Measurements from ENCODE around the gene TNIK.

TNIK gene

DNA sequence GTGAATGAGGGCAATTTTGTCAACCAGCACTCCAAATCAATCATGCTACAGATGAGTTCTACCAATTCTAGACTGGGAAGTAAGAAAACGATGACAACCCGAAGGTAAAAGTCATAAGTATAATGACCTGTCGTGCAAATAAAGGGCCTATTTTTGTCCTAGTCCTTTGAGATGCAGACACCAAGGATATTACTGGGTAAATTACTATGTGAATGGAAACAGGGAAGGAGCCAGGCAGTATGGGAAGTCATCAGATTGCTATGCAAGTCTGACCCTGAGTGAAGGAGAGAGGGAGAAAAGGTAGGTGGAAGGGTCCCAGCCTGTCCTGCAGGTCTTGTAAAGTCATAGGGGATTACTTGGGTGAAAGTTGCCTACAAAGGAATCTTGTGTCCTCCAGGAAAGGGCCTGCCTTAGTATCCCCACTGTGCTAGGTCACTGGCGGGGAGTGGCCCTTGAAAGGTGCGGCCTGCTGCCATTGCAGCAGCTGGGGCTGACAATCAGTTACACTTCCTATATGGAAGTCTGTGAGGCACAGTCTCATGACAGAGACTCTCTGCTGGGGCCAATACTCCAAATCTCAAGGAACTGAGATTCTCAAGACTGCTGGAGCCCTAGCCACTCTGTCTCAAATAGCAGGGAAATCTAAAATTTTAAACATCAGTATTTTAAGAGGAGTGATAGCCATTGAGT lies 283.8 kb downstream of the TNIK start:
- TF ChIP-seq, protein P1, sequence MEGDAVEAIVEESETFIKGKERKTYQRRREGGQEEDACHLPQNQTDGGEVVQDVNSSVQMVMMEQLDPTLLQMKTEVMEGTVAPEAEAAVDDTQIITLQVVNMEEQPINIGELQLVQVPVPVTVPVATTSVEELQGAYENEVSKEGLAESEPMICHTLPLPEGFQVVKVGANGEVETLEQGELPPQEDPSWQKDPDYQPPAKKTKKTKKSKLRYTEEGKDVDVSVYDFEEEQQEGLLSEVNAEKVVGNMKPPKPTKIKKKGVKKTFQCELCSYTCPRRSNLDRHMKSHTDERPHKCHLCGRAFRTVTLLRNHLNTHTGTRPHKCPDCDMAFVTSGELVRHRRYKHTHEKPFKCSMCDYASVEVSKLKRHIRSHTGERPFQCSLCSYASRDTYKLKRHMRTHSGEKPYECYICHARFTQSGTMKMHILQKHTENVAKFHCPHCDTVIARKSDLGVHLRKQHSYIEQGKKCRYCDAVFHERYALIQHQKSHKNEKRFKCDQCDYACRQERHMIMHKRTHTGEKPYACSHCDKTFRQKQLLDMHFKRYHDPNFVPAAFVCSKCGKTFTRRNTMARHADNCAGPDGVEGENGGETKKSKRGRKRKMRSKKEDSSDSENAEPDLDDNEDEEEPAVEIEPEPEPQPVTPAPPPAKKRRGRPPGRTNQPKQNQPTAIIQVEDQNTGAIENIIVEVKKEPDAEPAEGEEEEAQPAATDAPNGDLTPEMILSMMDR (IDR thresholded peaks at IDR 0.05): no peak
- TF ChIP-seq ZFX (IDR thresholded peaks at IDR 0.05; ENCODE audit: borderline replicate concordance): no peak
- H3K27ac ChIP-seq: no peak overlapping the region

DNA sequence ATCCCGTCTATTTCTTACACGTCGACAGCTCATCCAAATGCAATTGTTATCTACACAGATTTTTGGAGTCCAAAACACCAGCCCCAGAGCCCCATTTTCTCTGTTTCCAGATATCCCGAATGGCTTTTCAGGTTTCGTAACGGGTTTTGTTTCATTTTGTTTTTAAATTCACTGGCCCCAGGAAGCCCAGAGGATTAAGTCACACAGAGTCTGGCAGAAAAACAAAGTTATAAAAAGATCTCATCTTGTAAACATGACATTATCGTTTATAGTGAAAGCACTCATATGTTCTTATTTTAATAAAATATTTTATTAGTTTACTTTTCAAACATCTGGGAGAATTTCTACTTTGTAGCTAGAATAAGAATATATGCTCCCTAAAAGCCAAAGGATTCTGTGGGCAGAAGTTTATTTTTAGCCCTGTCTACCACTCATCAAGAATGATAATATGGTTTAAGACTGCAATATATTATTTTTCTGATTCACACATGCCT lies 284.4 kb downstream of the TNIK start:
- no peak overlapping the region for H3K27ac ChIP-seq
- TF ChIP-seq, protein P1 (IDR thresholded peaks at IDR 0.05): no peak
- TF ChIP-seq ZFX (IDR thresholded peaks at IDR 0.05; ENCODE audit: borderline replicate concordance): no peak

DNA sequence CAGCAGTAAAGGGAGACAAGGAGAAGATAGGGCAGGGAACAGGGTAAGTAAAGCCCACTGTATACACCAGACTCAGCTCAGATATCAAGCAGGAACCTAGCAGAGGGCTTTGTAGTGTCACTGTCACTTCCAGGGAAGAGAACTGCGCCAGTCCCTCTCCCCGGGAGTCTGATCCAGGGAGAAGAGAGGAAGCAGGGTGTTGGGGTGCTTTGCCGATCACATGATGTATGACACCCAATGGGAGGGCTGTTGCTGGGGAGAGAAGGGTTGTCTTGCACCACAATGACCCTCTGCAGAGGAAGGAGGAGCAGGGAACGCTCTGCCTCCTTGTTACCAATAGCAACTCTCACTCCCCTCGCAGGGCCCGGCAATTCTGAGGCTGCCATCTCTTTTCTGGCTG lies 286.5 kb downstream of the TNIK start:
- TF ChIP-seq, protein P1 (IDR thresholded peaks at IDR 0.05): no peak
- TF ChIP-seq ZFX (IDR thresholded peaks at IDR 0.05; ENCODE audit: borderline replicate concordance): no peak
- no peak overlapping the region for H3K27ac ChIP-seq

DNA sequence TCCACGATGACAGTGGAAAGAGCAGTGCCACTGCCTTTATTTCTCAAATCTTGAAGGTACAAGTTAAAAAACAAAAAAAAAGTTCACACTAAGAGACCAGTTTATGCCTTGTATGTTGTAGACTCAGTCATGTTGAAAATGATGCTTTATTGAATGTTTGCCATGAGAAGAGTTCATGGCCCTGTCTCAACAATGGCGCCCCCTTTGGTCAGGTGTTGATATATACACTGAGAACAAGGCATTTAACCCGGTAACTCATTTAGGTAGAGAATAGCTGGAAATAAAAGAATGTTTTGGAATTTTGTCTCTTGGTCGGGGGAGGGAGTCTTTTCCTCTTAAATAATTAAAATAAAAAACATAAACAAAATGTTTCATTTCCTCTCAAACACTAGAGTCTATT lies 288.1 kb downstream of the TNIK start:
- no peak for TF ChIP-seq ZFX (IDR thresholded peaks at IDR 0.05; ENCODE audit: borderline replicate concordance)
- TF ChIP-seq, protein P1 (IDR thresholded peaks at IDR 0.05): peak; percentile 68
- H3K27ac ChIP-seq: no peak overlapping the region

DNA sequence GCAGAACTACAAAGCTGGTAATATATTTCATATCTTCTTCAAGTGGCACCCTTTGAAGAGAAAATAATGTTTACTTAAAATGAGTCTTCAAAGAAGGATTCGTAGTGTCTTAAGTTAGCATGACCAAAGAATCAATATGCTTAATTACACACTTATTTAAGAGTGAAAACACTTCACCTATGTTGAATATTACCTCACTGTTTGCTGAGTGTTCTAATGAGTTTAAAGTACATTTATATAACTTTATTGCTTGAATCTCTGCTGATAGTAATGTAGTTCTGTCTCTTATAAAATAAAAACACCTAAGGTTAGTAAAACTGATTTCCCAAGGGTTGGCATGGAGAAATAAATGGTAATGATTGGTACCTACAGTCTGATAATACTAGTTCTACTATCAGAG lies 290.3 kb downstream of the TNIK start:
- TF ChIP-seq ZFX (IDR thresholded peaks at IDR 0.05; ENCODE audit: borderline replicate concordance): no peak
- TF ChIP-seq, protein P1 (IDR thresholded peaks at IDR 0.05): no peak
- H3K27ac ChIP-seq: no peak overlapping the region

DNA sequence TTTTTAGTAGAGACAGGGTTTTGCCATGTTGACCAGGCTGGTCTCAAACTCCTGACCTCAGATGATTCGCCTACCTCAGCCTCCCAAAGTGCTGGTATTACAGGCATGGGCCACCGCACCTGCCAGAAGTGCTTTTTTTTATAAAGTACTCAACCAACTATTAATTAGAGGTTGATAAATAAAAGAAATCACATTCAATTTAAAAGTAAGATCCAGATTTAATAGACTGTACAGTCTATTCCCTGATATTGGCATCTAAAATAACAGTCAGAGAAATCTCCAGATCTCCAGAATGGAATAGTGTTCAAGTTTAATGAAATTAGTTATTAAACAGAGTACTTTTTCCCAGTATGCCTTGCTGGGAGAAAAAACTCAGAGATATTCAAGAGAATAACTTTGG lies 290.8 kb downstream of the TNIK start:
- no peak overlapping the region for H3K27ac ChIP-seq
- TF ChIP-seq ZFX (IDR thresholded peaks at IDR 0.05; ENCODE audit: borderline replicate concordance): no peak
- TF ChIP-seq, protein P1 (IDR thresholded peaks at IDR 0.05): no peak

DNA sequence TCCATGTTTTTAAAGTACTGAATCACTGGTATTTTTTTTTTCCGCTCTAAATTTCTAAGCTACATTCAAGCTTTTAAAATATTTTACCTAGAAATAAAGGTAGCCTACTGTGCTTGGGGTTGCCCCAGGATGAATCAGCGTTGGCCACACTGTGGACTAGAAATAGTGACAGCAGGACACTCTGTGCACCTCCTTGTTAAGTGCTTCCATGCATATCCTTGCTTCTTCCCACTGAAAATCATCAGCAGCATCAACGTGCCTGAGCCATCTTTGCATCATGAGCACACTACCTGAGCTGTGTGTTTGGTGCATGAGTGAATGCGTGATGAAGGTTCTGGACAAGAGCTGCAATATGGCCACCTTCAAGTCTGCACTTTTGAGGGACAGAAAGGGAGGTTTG lies 291.7 kb downstream of the TNIK start:
- TF ChIP-seq, protein P1 (IDR thresholded peaks at IDR 0.05): no peak
- no peak for TF ChIP-seq ZFX (IDR thresholded peaks at IDR 0.05; ENCODE audit: borderline replicate concordance)
- no peak overlapping the region for H3K27ac ChIP-seq
